A549 (cell line): Measurements from ENCODE around the gene LATS2. TPM values are rescaled to one million over a fixed set of nuclear protein-coding genes. Genes with fewer than 3 reads are reported as not detected.
"Not testable (repeated sequence)": the region's sequence is repeated elsewhere in the genome, so short reads cannot be mapped to it uniquely, and the experiment has no call there.

ENCODE experiments used
- ATAC-seq, 2 experiments: fragments of 200-7000 bp in 1 of 2; fragments of >200 bp in 1 of 2; cut with Nextera tagmentation in 1 of 2; cut with Tn5 transposase in 1 of 2; 3 replicates each; pipeline versions ENCODE4 v1.8.0 to v1.9.1; 2018 to 2020; ENCODE audit warnings: mild to moderate bottlenecking in 1 of 2, moderate library complexity in 1 of 2
- CTCF ChIA-PET: fragments of 300-600 bp; sonication (Branson Sonifier 250); formaldehyde crosslinking; extraction: SDS; loops from one replicate; lab custom pipeline; 2021; ENCODE audit warnings: antibody characterized with exemption, inconsistent platforms; lab: Yijun Ruan, JAX
- POLR2A ChIA-PET: fragments of 350-600 bp; formaldehyde crosslinking; extraction: SDS; loops from one replicate; lab custom pipeline; 2021; ENCODE audit warnings: antibody characterized with exemption, inconsistent platforms; lab: Yijun Ruan, JAX
- DNase-seq, 2 experiments: peaks; one replicate each; pipeline versions ENCODE4 v3.0.0 to v3.0.0-alpha.2; 2011 to 2016; ENCODE audit warnings: low read depth in 1 of 2, low spot score in 1 of 2
- FAIRE-seq: peaks from 2 replicates; lab custom pipeline; 2011; peaks lifted over from hg19 to GRCh38; lab: Jason Lieb, UNC
- H3K27ac ChIP-seq, 2 experiments: fragments of >200 bp; sonication (Bioruptor Twin); formaldehyde crosslinking; 3 replicates each; pipeline ENCODE4 v1.5.1; 2016 to 2017
- H3K4me1 ChIP-seq: fragments of >200 bp; sonication (Bioruptor Twin); formaldehyde crosslinking; 3 replicates; pipeline ENCODE4 v1.6.1; 2016
- H3K4me2 ChIP-seq: fragments of >200 bp; sonication (Bioruptor Twin); formaldehyde crosslinking; 3 replicates; pipeline ENCODE4 v1.6.1; 2016
- H3K4me3 ChIP-seq: fragments of >200 bp; sonication (Bioruptor Twin); formaldehyde crosslinking; 3 replicates; pipeline ENCODE4 v1.5.1; 2016
- H3K9me3 ChIP-seq: fragments of >200 bp; sonication (Bioruptor Twin); formaldehyde crosslinking; 3 replicates; pipeline ENCODE4 v1.6.1; 2016
- CEBPB ChIP-seq, 2 experiments: fragments of >200 bp in 1 of 2; sonication (Bioruptor Twin) in 1 of 2; formaldehyde crosslinking in 1 of 2; IDR thresholded peaks; 2 replicates each; pipeline ENCODE4 v1.6.1; 2012 to 2016
- CTCF ChIP-seq: fragments of >200 bp; sonication (Bioruptor Twin); formaldehyde crosslinking; IDR thresholded peaks from 3 replicates; pipeline ENCODE4 v1.5.1; 2016
- EHF ChIP-seq: fragments of 250-450 bp; sonication (Bioruptor Pico); IDR thresholded peaks from 2 replicates; pipeline ENCODE4 v1.5.0; 2020; ENCODE audit warnings: mild to moderate bottlenecking
- EP300 ChIP-seq, 2 experiments: fragments of >200 bp; sonication (Bioruptor Twin); formaldehyde crosslinking; IDR thresholded peaks; 2 replicates in 1 of 2; 3 replicates in 1 of 2; pipeline ENCODE4 v1.6.1; 2016 to 2017
- ESRRA ChIP-seq: fragments of 150-350 bp; IDR thresholded peaks from 2 replicates; pipeline ENCODE4 v1.6.1; 2014; ENCODE audit warnings: mild to moderate bottlenecking, low read length, borderline replicate concordance
- FOSL2 ChIP-seq, 2 experiments: fragments of 450-650 bp in 1 of 2; fragments of >200 bp in 1 of 2; sonication (Bioruptor Twin) in 1 of 2; formaldehyde crosslinking; IDR thresholded peaks; 2 replicates each; pipeline versions ENCODE4 v1.5.0 to v1.6.1; 2016 to 2020; ENCODE audit warnings: mild to moderate bottlenecking in 1 of 2, moderate library complexity in 1 of 2
- HOXB13 ChIP-seq: fragments of 250-450 bp; sonication (Bioruptor Pico); IDR thresholded peaks from 2 replicates; pipeline ENCODE4 v1.5.0; 2020; ENCODE audit warnings: low read depth, mild to moderate bottlenecking, moderate library complexity
- JUNB ChIP-seq: fragments of >200 bp; sonication (Bioruptor Twin); formaldehyde crosslinking; IDR thresholded peaks from 2 replicates; pipeline ENCODE4 v1.6.1; 2016
- KDM5A ChIP-seq: fragments of 200-600 bp; sonication (generic); IDR thresholded peaks from 2 replicates; pipeline ENCODE4 v1.6.1; 2016; ENCODE audit warnings: antibody characterized with exemption, mild to moderate bottlenecking
- MAFK ChIP-seq: fragments of 450-650 bp; IDR thresholded peaks from 2 replicates; pipeline ENCODE4 v1.6.1; 2014; ENCODE audit not compliant: partially characterized antibody
- MAX ChIP-seq: IDR thresholded peaks from 2 replicates; pipeline ENCODE4 v1.6.1; 2012
- MAZ ChIP-seq: fragments of 150-350 bp; IDR thresholded peaks from 2 replicates; pipeline ENCODE4 v1.6.1; 2014; ENCODE audit warnings: antibody characterized with exemption, low read depth, low read length, borderline replicate concordance
- POLR2A ChIP-seq: IDR thresholded peaks from 2 replicates; pipeline ENCODE4 v1.6.1; 2012; ENCODE audit warnings: mild to moderate bottlenecking, low read length
- RARB ChIP-seq: fragments of 250-450 bp; sonication (Bioruptor Pico); IDR thresholded peaks from 2 replicates; pipeline ENCODE4 v1.8.0; 2021; ENCODE audit warnings: mild to moderate bottlenecking, moderate library complexity
- SMC3 ChIP-seq: fragments of >200 bp; sonication (Bioruptor Twin); formaldehyde crosslinking; IDR thresholded peaks from 3 replicates; pipeline ENCODE4 v1.6.1; 2018; ENCODE audit warnings: inconsistent platforms
- TP53 ChIP-seq: fragments of 250-450 bp; sonication (Bioruptor Pico); IDR thresholded peaks from 2 replicates; pipeline ENCODE4 v1.5.0; 2021; ENCODE audit warnings: mild to moderate bottlenecking, moderate library complexity
- ZC3H11A ChIP-seq: fragments of 450-650 bp; IDR thresholded peaks from 2 replicates; pipeline ENCODE4 v1.6.1; 2014; ENCODE audit warnings: antibody characterized with exemption, mild to moderate bottlenecking
- ZFP36 ChIP-seq: fragments of 450-650 bp; IDR thresholded peaks from 2 replicates; pipeline ENCODE4 v1.6.1; 2014; ENCODE audit warnings: borderline replicate concordance; ENCODE audit not compliant: partially characterized antibody
- ZSCAN20 ChIP-seq: fragments of 250-450 bp; sonication (Bioruptor Pico); IDR thresholded peaks from 2 replicates; pipeline ENCODE4 v1.8.0; 2022; ENCODE audit warnings: mild to moderate bottlenecking, moderate library complexity
- WGBS: methylation state at CpG from one replicate; pipeline ENCODE4 v1.1.6; 2017; ENCODE audit errors: missing lambda C conversion rate; 5-methylcytosine and 5-hydroxymethylcytosine counted together
- polyA plus RNA-seq, 4 experiments: library from polyadenylated mRNA; depleted of rRNA in 3 of 4; stranded (reverse); fragments of >200 nt; fragmentation: RNase III in 1 of 4; extraction: RNeasy Plus Mini Kit Qiagen cat#74134 plus additional on column Dnase treatment in 1 of 4; gene quantifications; 2 replicates in 3 of 4; 3 replicates in 1 of 4; pipeline ENCODE4 v1.2.3, GENCODE V29; 2011 to 2017

LATS2 gene
- polyA plus RNA-seq, 2 of the 4 experiments (the other 2 are of a cell fraction), result 7.8 to 7.9 TPM

- POLR2A ChIA-PET, result no interaction called here
- 61% methylated on average over 16 of the region's 16 CpGs for WGBS
- H3K4me1 ChIP-seq, result 0 out of 3 replicates have a peak, but pooled peaks cover 3% of the 10 kb centered on the region
- TF ChIP-seq MAX, result no peak
- TF ChIP-seq, all 56 proteins: peak for 0
- FAIRE-seq, result no peak
- no peak for ATAC-seq
- peak in 1 of 2 experiments; percentile 14 for DNase-seq
- CTCF ChIA-PET, result no interaction called here
- no peak overlapping the region for H3K27ac ChIP-seq
- no peak overlapping the region for H3K4me3 ChIP-seq
- no peaks in the 10 kb centered on the region for H3K9me3 ChIP-seq
- H3K4me2 ChIP-seq, result peak overlapping the region; percentile 28
These were observed 108.0 kb downstream of the LATS2 start for GRCh38 chr13:20953245-20953931.

GRCh38 chr13:20952838-20953237 is 108.5 kb downstream of the LATS2 start:
- Histone ChIP-seq H3K4me2 (peak overlapping the region; percentile 28), H3K27ac (no peak overlapping the region), H3K4me3 (no peak overlapping the region), H3K4me1 (0 out of 3 replicates have a peak, but pooled peaks cover 3% of the 10 kb centered on the region), H3K9me3 (no peaks in the 10 kb centered on the region)
- no peak for TF ChIP-seq ZC3H11A
- TF ChIP-seq SMC3, result no peak
- no peak for TF ChIP-seq RARB (CRISPR knock-in tag)
- TF ChIP-seq HOXB13 (CRISPR knock-in tag), result no peak
- no peak for TF ChIP-seq JUNB
- no peak for TF ChIP-seq MAX
- no peak for ATAC-seq
- no peak for FAIRE-seq
- WGBS, result 69% methylated on average over 16 of the region's 16 CpGs
- DNase-seq, result no peak
- ChIA-PET POLR2A (no interaction called here), CTCF (interaction anchor here (1.5 kb wide), 1 partner anchor 92 kb away, joined by 3 read pairs; no protein-coding TSS in a partner anchor)

GRCh38 chr13:20948001-20948400 is 113.4 kb downstream of the LATS2 start:
- ATAC-seq, CTCF ChIA-PET, FAIRE-seq, H3K27ac ChIP-seq, DNase-seq, H3K4me3 ChIP-seq, H3K9me3 ChIP-seq, POLR2A ChIA-PET, H3K4me2 ChIP-seq, H3K4me1 ChIP-seq: not testable (repeated sequence)
- WGBS, result 66% methylated on average over 3 of the region's 3 CpGs

- ATAC-seq (no peak), DNase-seq (no peak), FAIRE-seq (no peak)
- 0 out of 3 replicates have a peak, but pooled peaks cover 4% of the 10 kb centered on the region for H3K4me1 ChIP-seq
- CTCF ChIA-PET, result interaction anchor here (1.2 to 2.1 kb wide), 2 partner anchors 186 to 187 kb away, joined by 3 to 4 read pairs; no protein-coding TSS in a partner anchor
- no peak overlapping the region for H3K4me2 ChIP-seq
- WGBS, result 85% methylated on average over 29 of the region's 29 CpGs
- no peak overlapping the region for H3K27ac ChIP-seq
- TF ChIP-seq EHF (CRISPR knock-in tag) (no peak), FOSL2 (IDR thresholded peaks at IDR 0.05) (no peak), FOSL2 (CRISPR knock-in tag; IDR thresholded peaks at IDR 0.05) (no peak), CTCF (no peak), MAZ (no peak), CEBPB (IDR thresholded peaks at IDR 0.05) (no peak), ZSCAN20 (CRISPR knock-in tag) (no peak), POLR2A (no peak), TP53 (CRISPR knock-in tag) (no peak), ESRRA (no peak), ZFP36 (no peak), MAFK (no peak), EP300 (IDR thresholded peaks at IDR 0.05) (no peak), KDM5A (no peak)
- no peak overlapping the region for H3K4me3 ChIP-seq
- H3K9me3 ChIP-seq, result no peaks in the 10 kb centered on the region
- POLR2A ChIA-PET, result no interaction called here
These were observed 115.4 kb downstream of the LATS2 start for GRCh38 chr13:20945952-20946383.
